Esophagus squamous epithelium (tissue), 4 donors: ENCODE results near the gene IGFL4.

Source experiments
- POLR2A ChIP-seq, 4 donors: fragments of 450-650 bp; IDR thresholded peaks; one replicate each; pipeline ENCODE4 v1.6.1; 2017; ENCODE audit warnings: antibody characterized with exemption in 4 of 4, mild to moderate bottlenecking in 4 of 4, moderate library complexity in 3 of 4
- TF ChIP-seq, protein P1 (sequence below), 6 experiments: fragments of 450-650 bp in 4 of 6; fragments of 200-600 bp in 2 of 6; sonication (generic) in 2 of 6; IDR thresholded peaks; one replicate each; pipeline ENCODE4 v1.5.1; 2016 to 2019; ENCODE audit warnings: antibody characterized with exemption in 6 of 6, mild to moderate bottlenecking in 4 of 6, moderate library complexity in 4 of 6

DNA sequence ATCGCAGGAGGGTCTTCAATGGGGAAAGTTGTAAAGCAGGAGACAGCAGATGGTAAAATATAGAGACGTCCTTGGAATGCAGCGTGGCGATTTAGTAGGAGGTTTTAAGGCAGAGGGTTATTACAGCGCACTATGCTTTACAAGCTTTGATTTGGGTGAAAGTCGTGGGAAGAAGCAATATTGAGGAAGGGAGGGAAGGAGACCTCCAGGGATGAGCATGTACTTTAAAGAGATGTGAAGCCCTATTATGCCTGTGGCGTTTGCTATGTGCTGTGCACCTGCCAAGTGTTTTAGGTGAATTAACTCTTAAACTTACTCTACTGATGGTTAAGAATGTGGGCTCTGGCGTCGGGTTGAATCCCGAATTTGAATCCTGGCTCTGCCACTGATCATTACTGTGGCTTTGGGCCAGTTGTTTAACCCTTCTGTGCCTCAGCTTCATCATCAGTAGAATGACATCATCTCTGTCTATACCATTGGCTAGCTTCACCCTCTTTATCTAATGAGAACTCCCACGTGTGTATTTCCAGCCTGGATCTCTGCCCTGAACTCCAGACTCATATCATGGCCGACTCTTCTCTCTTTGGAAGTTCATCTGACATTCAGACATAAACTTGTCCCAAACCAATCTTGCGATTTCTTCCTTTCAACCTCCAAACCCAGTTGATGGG is 45.0 kb downstream of the IGFL4 start:
- TF ChIP-seq, protein P1, sequence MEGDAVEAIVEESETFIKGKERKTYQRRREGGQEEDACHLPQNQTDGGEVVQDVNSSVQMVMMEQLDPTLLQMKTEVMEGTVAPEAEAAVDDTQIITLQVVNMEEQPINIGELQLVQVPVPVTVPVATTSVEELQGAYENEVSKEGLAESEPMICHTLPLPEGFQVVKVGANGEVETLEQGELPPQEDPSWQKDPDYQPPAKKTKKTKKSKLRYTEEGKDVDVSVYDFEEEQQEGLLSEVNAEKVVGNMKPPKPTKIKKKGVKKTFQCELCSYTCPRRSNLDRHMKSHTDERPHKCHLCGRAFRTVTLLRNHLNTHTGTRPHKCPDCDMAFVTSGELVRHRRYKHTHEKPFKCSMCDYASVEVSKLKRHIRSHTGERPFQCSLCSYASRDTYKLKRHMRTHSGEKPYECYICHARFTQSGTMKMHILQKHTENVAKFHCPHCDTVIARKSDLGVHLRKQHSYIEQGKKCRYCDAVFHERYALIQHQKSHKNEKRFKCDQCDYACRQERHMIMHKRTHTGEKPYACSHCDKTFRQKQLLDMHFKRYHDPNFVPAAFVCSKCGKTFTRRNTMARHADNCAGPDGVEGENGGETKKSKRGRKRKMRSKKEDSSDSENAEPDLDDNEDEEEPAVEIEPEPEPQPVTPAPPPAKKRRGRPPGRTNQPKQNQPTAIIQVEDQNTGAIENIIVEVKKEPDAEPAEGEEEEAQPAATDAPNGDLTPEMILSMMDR (IDR thresholded peaks at IDR 0.05), result no peak
- TF ChIP-seq POLR2A (IDR thresholded peaks at IDR 0.05), result no peak
